ENCODE data around the gene CCDC86. TPM values are rescaled to one million over a fixed set of nuclear protein-coding genes. Genes with fewer than 3 reads are reported as not detected.

The CCDC86 gene
- total RNA-seq, 1 experiment from 2014 or later: 51.5 TPM

- CTCF ChIA-PET: no interaction called here
- peaks cover 21% of the 10 kb centered on the region for H3K27me3 Mint-ChIP-seq (ENCODE audit: unreplicated experiment)
- intact Hi-C loops (cut with micrococcal nuclease; ENCODE audit: unreplicated experiment): no loop called here
- DNase-seq: no peak
- no TSS peak for BruUV-seq (replicated peaks)
- no peak overlapping the region for H3K27ac Mint-ChIP-seq (ENCODE audit: unreplicated experiment)
- no peaks in the 10 kb centered on the region for H3K36me3 Mint-ChIP-seq (ENCODE audit: insufficient read depth, unreplicated experiment)
- H3K9me3 Mint-ChIP-seq (ENCODE audit: low read depth, unreplicated experiment): no peaks in the 10 kb centered on the region
- no peak overlapping the region for H3K4me3 Mint-ChIP-seq (ENCODE audit: low read depth, unreplicated experiment)
- TF ChIP-seq CTCF (IDR thresholded peaks at IDR 0.05; ENCODE audit: unreplicated experiment): no peak
- H3K4me1 Mint-ChIP-seq (ENCODE audit: low read depth, unreplicated experiment): no peaks in the 10 kb centered on the region
Measured at GRCh38 chr11:60867871-60868681, 26.2 kb downstream of the CCDC86 start.

- Mint-ChIP-seq H3K27me3 (ENCODE audit: unreplicated experiment) (peaks cover 19% of the 10 kb centered on the region), H3K4me3 (ENCODE audit: low read depth, unreplicated experiment) (no peak overlapping the region), H3K9me3 (ENCODE audit: low read depth, unreplicated experiment) (no peaks in the 10 kb centered on the region), H3K27ac (ENCODE audit: unreplicated experiment) (no peak overlapping the region), H3K36me3 (ENCODE audit: insufficient read depth, unreplicated experiment) (no peaks in the 10 kb centered on the region), H3K4me1 (ENCODE audit: low read depth, unreplicated experiment) (no peaks in the 10 kb centered on the region)
- DNase-seq: no peak
- intact Hi-C loops (cut with micrococcal nuclease; ENCODE audit: unreplicated experiment): no loop called here
- no TSS peak for BruUV-seq (replicated peaks)
- no peak for TF ChIP-seq CTCF (IDR thresholded peaks at IDR 0.05; ENCODE audit: unreplicated experiment)
- CTCF ChIA-PET: no interaction called here
Measured at GRCh38 chr11:60868682-60869450, 27.0 kb downstream of the CCDC86 start.

- Mint-ChIP-seq H3K4me3 (ENCODE audit: low read depth, unreplicated experiment) (no peak overlapping the region), H3K27me3 (ENCODE audit: unreplicated experiment) (peaks cover 13% of the 10 kb centered on the region), H3K36me3 (ENCODE audit: insufficient read depth, unreplicated experiment) (no peaks in the 10 kb centered on the region), H3K4me1 (ENCODE audit: low read depth, unreplicated experiment) (no peaks in the 10 kb centered on the region), H3K27ac (ENCODE audit: unreplicated experiment) (no peak overlapping the region), H3K9me3 (ENCODE audit: low read depth, unreplicated experiment) (no peaks in the 10 kb centered on the region)
- TF ChIP-seq CTCF (IDR thresholded peaks at IDR 0.05; ENCODE audit: unreplicated experiment): no peak
- no peak for DNase-seq
- CTCF ChIA-PET: no interaction called here
- intact Hi-C loops (cut with micrococcal nuclease; ENCODE audit: unreplicated experiment): no loop called here
- no TSS peak for BruUV-seq (replicated peaks)
Measured at GRCh38 chr11:60869451-60869825, 27.5 kb downstream of the CCDC86 start.

GRCh38 chr11:60870276-60870675, 28.4 kb downstream of the CCDC86 start:
- no TSS peak for BruUV-seq (replicated peaks)
- Mint-ChIP-seq H3K36me3 (ENCODE audit: insufficient read depth, unreplicated experiment) (no peaks in the 10 kb centered on the region), H3K9me3 (ENCODE audit: low read depth, unreplicated experiment) (no peaks in the 10 kb centered on the region), H3K27ac (ENCODE audit: unreplicated experiment) (no peak overlapping the region), H3K4me3 (ENCODE audit: low read depth, unreplicated experiment) (no peak overlapping the region), H3K27me3 (ENCODE audit: unreplicated experiment) (peaks cover 5% of the 10 kb centered on the region), H3K4me1 (ENCODE audit: low read depth, unreplicated experiment) (no peaks in the 10 kb centered on the region)
- DNase-seq: no peak
- CTCF ChIA-PET: no interaction called here
- no peak for TF ChIP-seq CTCF (IDR thresholded peaks at IDR 0.05; ENCODE audit: unreplicated experiment)
- intact Hi-C loops (cut with micrococcal nuclease; ENCODE audit: unreplicated experiment): no loop called here

Measured in Calu3 (cell line).